PC-3 (cell line): ENCODE results near the gene GDF11. TPM values are rescaled to one million over a fixed set of nuclear protein-coding genes. Genes with fewer than 3 reads are reported as not detected.
"Not testable (repeated sequence)": the region's sequence is repeated elsewhere in the genome, so short reads cannot be mapped to it uniquely, and the experiment has no call there.

Source experiments
- ATAC-seq: fragments of 200-7000 bp; cut with Tn5 transposase; 2 replicates; pipeline ENCODE4 v1.9.1; 2020; ENCODE audit warnings: mild to moderate bottlenecking, moderate library complexity
- BruUV-seq: library from RNA; stranded (reverse); fragments of 400-500 nt; replicated peaks from 2 replicates; lab custom pipeline; 2021; lab: Mats Ljungman, UMichigan
- CTCF ChIA-PET: fragments of 300-600 bp; sonication (Branson Sonifier 250); formaldehyde crosslinking; loops from one replicate; lab custom pipeline; 2022; ENCODE audit warnings: antibody characterized with exemption; lab: Charles Lee
- POLR2A ChIA-PET: fragments of 300-600 bp; sonication (Branson Sonifier 250); formaldehyde crosslinking; loops from one replicate; lab custom pipeline; 2022; ENCODE audit warnings: antibody characterized with exemption; ENCODE audit not compliant: unreplicated experiment; lab: Charles Lee
- DNase-seq: peaks from one replicate; pipeline ENCODE4 v3.0.0-alpha.2; 2015
- H2AFZ ChIP-seq: fragments of 300-600 bp; sonication (generic); 2 replicates; pipeline ENCODE4 v1.6.0; 2016; ENCODE audit warnings: antibody characterized with exemption, low read length
- H3F3A ChIP-seq: fragments of 300-600 bp; sonication (generic); one replicate; pipeline ENCODE4 v1.6.0; 2017; ENCODE audit warnings: antibody characterized with exemption, low read length, control low read depth, mild to moderate bottlenecking; ENCODE audit not compliant: unreplicated experiment
- H3K27ac ChIP-seq: fragments of 300-600 bp; sonication (generic); 2 replicates; pipeline ENCODE4 v1.5.1; 2016; ENCODE audit warnings: mild to moderate bottlenecking, low read length
- H3K27me3 ChIP-seq: fragments of 300-600 bp; sonication (generic); 2 replicates; pipeline ENCODE4 v1.6.1; 2016; ENCODE audit warnings: low read length, mixed read lengths
- H3K36me3 ChIP-seq: fragments of 300-600 bp; sonication (generic); 2 replicates; pipeline ENCODE4 v1.6.1; 2016; ENCODE audit warnings: low read depth, mixed run types, low read length, mixed read lengths
- H3K4me1 ChIP-seq: fragments of 300-600 bp; sonication (generic); 2 replicates; pipeline ENCODE4 v1.5.1; 2016; ENCODE audit warnings: low read length; ENCODE audit not compliant: insufficient read depth
- H3K4me2 ChIP-seq: fragments of 300-600 bp; sonication (generic); 2 replicates; pipeline ENCODE4 v1.6.0; 2016; ENCODE audit warnings: low read length
- H3K4me3 ChIP-seq: fragments of 300-600 bp; sonication (generic); 2 replicates; pipeline ENCODE4 v1.5.1; 2016; ENCODE audit warnings: mild to moderate bottlenecking, low read length, mixed read lengths
- H3K79me2 ChIP-seq: fragments of 300-600 bp; sonication (generic); 2 replicates; pipeline ENCODE4 v1.6.1; 2017; ENCODE audit warnings: low read length, mixed read lengths
- H3K9ac ChIP-seq: fragments of 300-600 bp; sonication (generic); 2 replicates; pipeline ENCODE4 v1.6.0; 2016; ENCODE audit warnings: mild to moderate bottlenecking, low read length
- H3K9me2 ChIP-seq: fragments of 300-600 bp; sonication (generic); replicated peaks from 2 replicates; pipeline ENCODE4 v1.6.1; 2016; ENCODE audit warnings: mixed run types, low read length, mixed read lengths
- H3K9me3 ChIP-seq: fragments of 300-600 bp; sonication (generic); 2 replicates; pipeline ENCODE4 v1.6.1; 2016; ENCODE audit warnings: low read length, mixed read lengths
- H4K20me1 ChIP-seq: fragments of 300-600 bp; sonication (generic); 2 replicates; pipeline ENCODE4 v1.6.1; 2016; ENCODE audit warnings: low read length, mixed read lengths
- CTCF ChIP-seq: fragments of 300-600 bp; sonication (generic); conservative IDR thresholded peaks from 2 replicates; pipeline ENCODE4 v1.5.1; 2017; ENCODE audit warnings: antibody characterized with exemption, low read depth, mild to moderate bottlenecking, low read length
- EZH2 ChIP-seq: fragments of 300-600 bp; sonication (generic); IDR thresholded peaks from one replicate; pipeline ENCODE4 v1.6.1; 2017; ENCODE audit warnings: antibody characterized with exemption, mild to moderate bottlenecking, low read length; ENCODE audit not compliant: unreplicated experiment
- EZH2phosphoT487 ChIP-seq: fragments of 300-600 bp; sonication (generic); IDR thresholded peaks from 2 replicates; pipeline ENCODE4 v1.6.1; 2018; ENCODE audit warnings: mild to moderate bottlenecking, antibody characterized with exemption, low read length, borderline replicate concordance
- intact Hi-C: fragments of 100-400 bp; cut with micrococcal nuclease; formaldehyde crosslinking; loops from 2 replicates; pipeline ENCODE4 v1.9.0; 2023
- total RNA-seq: library from RNA; depleted of rRNA; stranded (reverse); fragments of >200 nt; gene quantifications from 2 replicates; pipeline ENCODE4 v1.2.3, GENCODE V29; 2014

GDF11 gene
- total RNA-seq, 1 experiment from 2014 or later: 7.1 TPM

DNA sequence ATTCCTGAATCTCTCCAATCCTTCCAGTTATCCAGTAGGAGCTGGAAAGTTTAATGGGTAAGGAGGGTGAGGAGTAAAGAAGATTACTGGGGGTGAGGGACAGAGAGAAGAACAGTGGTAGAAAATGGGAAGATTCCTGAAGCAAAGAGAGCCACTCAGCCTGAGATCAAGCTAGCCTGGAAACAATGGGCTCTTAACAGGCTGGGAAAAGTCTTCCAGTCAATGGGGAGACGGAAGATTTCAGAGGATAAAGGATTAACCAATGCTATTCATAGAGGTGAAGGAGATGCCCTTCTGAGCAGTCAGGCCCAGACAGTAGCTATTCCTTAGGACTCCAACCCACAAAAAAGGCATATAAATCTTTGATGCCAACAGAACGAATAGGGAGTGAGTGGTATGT lies 14.8 kb downstream of the GDF11 start:
- H3K9ac ChIP-seq: no peak overlapping the region
- H3K9me2 ChIP-seq: no peaks in the 10 kb centered on the region
- no peaks in the 10 kb centered on the region for H3K27me3 ChIP-seq
- ATAC-seq (no peak), DNase-seq (no peak)
- intact Hi-C loops: no loop called here
- H3K36me3 ChIP-seq: peaks cover 58% of the 10 kb centered on the region
- TF ChIP-seq EZH2 (no peak), CTCF (no peak), EZH2phosphoT487 (no peak)
- no peak overlapping the region for H2AFZ ChIP-seq
- H3K79me2 ChIP-seq: no peaks in the 10 kb centered on the region
- H3K9me3 ChIP-seq: no peaks in the 10 kb centered on the region
- no peaks in the 10 kb centered on the region for H3F3A ChIP-seq
- H3K4me2 ChIP-seq: no peak overlapping the region
- no peak overlapping the region for H3K27ac ChIP-seq
- H3K4me1 ChIP-seq: no peaks in the 10 kb centered on the region
- H4K20me1 ChIP-seq: no peaks in the 10 kb centered on the region
- POLR2A ChIA-PET: no interaction called here
- BruUV-seq: no TSS peak
- H3K4me3 ChIP-seq: no peak overlapping the region
- CTCF ChIA-PET: no interaction called here

DNA sequence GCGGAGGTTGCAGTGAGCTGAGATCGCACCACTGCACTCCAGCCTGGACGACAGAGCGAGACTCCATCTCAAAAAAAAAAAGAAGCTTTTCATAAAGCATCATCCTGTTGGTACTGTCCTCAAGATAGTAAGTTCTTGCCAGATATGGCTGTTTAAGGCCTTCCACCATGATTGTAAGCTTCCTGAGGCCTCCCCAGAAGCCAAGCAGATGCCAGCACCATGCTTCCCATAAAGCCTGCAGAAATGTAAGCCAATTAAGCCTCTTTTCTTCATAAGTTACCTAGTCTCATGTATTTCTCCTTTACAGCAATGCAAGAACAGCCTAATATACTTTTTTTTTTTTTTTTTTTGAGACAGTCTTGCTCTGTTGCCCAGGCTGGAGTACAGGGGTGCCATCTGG lies 15.7 kb downstream of the GDF11 start:
- H3K9me2 ChIP-seq, H3K9ac ChIP-seq, POLR2A ChIA-PET, ATAC-seq, H3K9me3 ChIP-seq, CTCF ChIA-PET, H3K79me2 ChIP-seq, H3K27ac ChIP-seq, H4K20me1 ChIP-seq, H3K27me3 ChIP-seq, H3K4me3 ChIP-seq, H3F3A ChIP-seq, H3K4me2 ChIP-seq, BruUV-seq, DNase-seq, H3K4me1 ChIP-seq, H2AFZ ChIP-seq, intact Hi-C loops: not testable (repeated sequence)
- peaks cover 56% of the 10 kb centered on the region for H3K36me3 ChIP-seq

- no peaks in the 10 kb centered on the region for H3K79me2 ChIP-seq
- no peak overlapping the region for H3K27ac ChIP-seq
- no peaks in the 10 kb centered on the region for H3K4me1 ChIP-seq
- H3K9me2 ChIP-seq: no peaks in the 10 kb centered on the region
- no peaks in the 10 kb centered on the region for H4K20me1 ChIP-seq
- H3F3A ChIP-seq: no peaks in the 10 kb centered on the region
- BruUV-seq: no TSS peak
- H2AFZ ChIP-seq: no peak overlapping the region
- no peak for TF ChIP-seq EZH2
- TF ChIP-seq CTCF: no peak
- no peak for TF ChIP-seq EZH2phosphoT487
- no peak overlapping the region for H3K4me2 ChIP-seq
- POLR2A ChIA-PET: no interaction called here
- DNase-seq (no peak), ATAC-seq (no peak)
- H3K36me3 ChIP-seq: peaks cover 42% of the 10 kb centered on the region
- CTCF ChIA-PET: no interaction called here
- no peaks in the 10 kb centered on the region for H3K9me3 ChIP-seq
- no peaks in the 10 kb centered on the region for H3K27me3 ChIP-seq
- H3K4me3 ChIP-seq: no peak overlapping the region
- intact Hi-C loops: no loop called here
- H3K9ac ChIP-seq: no peak overlapping the region
Observed at GRCh38 chr12:55760663-55761062, 17.7 kb downstream of the GDF11 start.
